GM13977 (cell line): ENCODE results near the gene NADSYN1.
"Not testable (repeated sequence)": the region's sequence is repeated elsewhere in the genome, so short reads cannot be mapped to it uniquely, and the experiment has no call there.

Source experiments
- DNase-seq: peaks from one replicate; pipeline ENCODE4 v3.0.0; 2012; ENCODE audit warnings: low spot score
- CTCF ChIP-seq: IDR thresholded peaks from 2 replicates; pipeline ENCODE4 v1.5.1; 2012; ENCODE audit warnings: mild to moderate bottlenecking, control low read depth; ENCODE audit not compliant: insufficient read depth; ENCODE audit errors: extremely low read depth, missing control alignments
- in situ Hi-C: fragments of 300-500 bp; cut with MboI; formaldehyde crosslinking; loops from one replicate; pipeline ENCODE4 v1.12.0; 2022; ENCODE audit warnings: low sequenced_read_pairs, low pct_unique_long_range_greater_than_20kb, mixed read lengths, inconsistent platforms; ENCODE audit not compliant: unreplicated experiment

Gene NADSYN1

GRCh38 chr11:71527576-71528210, 74.7 kb downstream of the NADSYN1 start:
- no peak for TF ChIP-seq CTCF
- DNase-seq, result no peak
- in situ Hi-C loops, result loop anchor here (5.0 kb wide), 1 partner anchor 35 kb away; no protein-coding TSS in a partner anchor

GRCh38 chr11:71530602-71531001, 77.6 kb downstream of the NADSYN1 start:
- DNase-seq, result peak; percentile 56
- no peak for TF ChIP-seq CTCF

GRCh38 chr11:71532036-71532610, 79.1 kb downstream of the NADSYN1 start:
- no peak for DNase-seq
- in situ Hi-C loops, result no loop called here
- TF ChIP-seq CTCF, result no peak

More at GRCh38 chr11:71530602-71531001, 77.6 kb downstream of the NADSYN1 start:
- in situ Hi-C loops, result no loop called here

- in situ Hi-C loops, DNase-seq: not testable (repeated sequence)
These were observed 82.0 kb downstream of the NADSYN1 start for GRCh38 chr11:71534711-71535608.

GRCh38 chr11:71535825-71536224, 82.8 kb downstream of the NADSYN1 start:
- TF ChIP-seq CTCF, result no peak
- DNase-seq, result no peak
- in situ Hi-C loops, result no loop called here

- no peak for TF ChIP-seq CTCF
- DNase-seq, result no peak
- in situ Hi-C loops, result no loop called here
These were observed 84.5 kb downstream of the NADSYN1 start for GRCh38 chr11:71537537-71537936.

GRCh38 chr11:71537977-71538665, 85.1 kb downstream of the NADSYN1 start, which contains the start of gene KRTAP5-8:
Gene KRTAP5-8 (plus strand): TSS chr11:71538025. CDS start chr11:71538056, 31 bp downstream.
- DNase-seq, in situ Hi-C loops: not testable (repeated sequence)
